GM12864 (cell line): ENCODE measurements around the gene COL5A2.

ENCODE experiments used
- DNase-seq: peaks from one replicate; pipeline ENCODE4 v3.0.0-alpha.2; 2011; ENCODE audit warnings: low read depth
- H3K4me3 ChIP-seq: 2 replicates; pipeline ENCODE4 v1.5.1; 2011; ENCODE audit warnings: mild to moderate bottlenecking, low read depth, low read length, control low read depth
- TF ChIP-seq, protein P1 (sequence below): IDR thresholded peaks from 2 replicates; pipeline ENCODE4 v1.5.1; 2011; ENCODE audit warnings: low read depth, mild to moderate bottlenecking, moderate library complexity, low read length, control low read depth, inconsistent platforms; ENCODE audit errors: missing control alignments

COL5A2 gene

DNA sequence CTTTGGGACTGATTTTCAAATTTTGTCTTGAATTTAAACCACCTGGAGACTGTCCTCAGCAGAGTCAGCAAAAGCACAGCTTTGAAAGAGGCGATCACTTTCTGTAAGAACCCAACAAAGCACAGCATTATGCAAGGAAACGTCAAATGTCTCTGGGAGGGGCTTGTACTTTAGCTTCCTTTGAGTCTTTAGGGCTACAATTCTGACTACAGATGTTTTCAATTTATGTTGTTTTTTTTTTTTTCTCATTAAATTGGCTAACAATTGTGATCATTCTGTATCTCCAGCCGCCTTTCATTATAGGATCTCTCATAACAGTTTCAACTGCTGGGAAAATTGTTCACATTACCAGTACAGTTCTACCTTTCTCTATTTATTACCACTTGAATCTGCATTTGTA lies 157.1 kb downstream of the COL5A2 start:
- TF ChIP-seq, protein P1, sequence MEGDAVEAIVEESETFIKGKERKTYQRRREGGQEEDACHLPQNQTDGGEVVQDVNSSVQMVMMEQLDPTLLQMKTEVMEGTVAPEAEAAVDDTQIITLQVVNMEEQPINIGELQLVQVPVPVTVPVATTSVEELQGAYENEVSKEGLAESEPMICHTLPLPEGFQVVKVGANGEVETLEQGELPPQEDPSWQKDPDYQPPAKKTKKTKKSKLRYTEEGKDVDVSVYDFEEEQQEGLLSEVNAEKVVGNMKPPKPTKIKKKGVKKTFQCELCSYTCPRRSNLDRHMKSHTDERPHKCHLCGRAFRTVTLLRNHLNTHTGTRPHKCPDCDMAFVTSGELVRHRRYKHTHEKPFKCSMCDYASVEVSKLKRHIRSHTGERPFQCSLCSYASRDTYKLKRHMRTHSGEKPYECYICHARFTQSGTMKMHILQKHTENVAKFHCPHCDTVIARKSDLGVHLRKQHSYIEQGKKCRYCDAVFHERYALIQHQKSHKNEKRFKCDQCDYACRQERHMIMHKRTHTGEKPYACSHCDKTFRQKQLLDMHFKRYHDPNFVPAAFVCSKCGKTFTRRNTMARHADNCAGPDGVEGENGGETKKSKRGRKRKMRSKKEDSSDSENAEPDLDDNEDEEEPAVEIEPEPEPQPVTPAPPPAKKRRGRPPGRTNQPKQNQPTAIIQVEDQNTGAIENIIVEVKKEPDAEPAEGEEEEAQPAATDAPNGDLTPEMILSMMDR, result no peak
- no peak for DNase-seq
- H3K4me3 ChIP-seq, result no peak overlapping the region

DNA sequence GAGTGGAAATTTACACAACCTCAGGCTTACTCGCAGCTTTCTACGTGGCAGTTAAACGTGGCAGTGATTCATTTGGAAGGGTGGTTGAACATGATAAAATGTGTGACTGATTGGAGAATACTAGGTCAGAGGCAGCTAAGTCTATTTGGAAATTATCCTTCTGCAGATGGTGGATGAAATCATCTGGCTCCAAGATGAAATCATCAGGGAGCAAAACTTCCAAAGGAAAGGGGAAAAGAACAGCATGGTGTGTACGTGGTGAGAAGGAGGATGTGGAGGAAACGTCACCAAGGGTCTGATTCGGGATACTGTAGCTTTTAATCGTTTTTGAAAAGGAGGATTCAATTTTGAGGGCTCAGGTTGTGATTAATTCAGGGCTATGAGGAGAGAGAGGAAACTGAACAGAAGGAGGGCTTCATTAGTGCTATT lies 157.5 kb downstream of the COL5A2 start:
- H3K4me3 ChIP-seq, result no peak overlapping the region
- DNase-seq, result no peak
- TF ChIP-seq, protein P1, result no peak

DNA sequence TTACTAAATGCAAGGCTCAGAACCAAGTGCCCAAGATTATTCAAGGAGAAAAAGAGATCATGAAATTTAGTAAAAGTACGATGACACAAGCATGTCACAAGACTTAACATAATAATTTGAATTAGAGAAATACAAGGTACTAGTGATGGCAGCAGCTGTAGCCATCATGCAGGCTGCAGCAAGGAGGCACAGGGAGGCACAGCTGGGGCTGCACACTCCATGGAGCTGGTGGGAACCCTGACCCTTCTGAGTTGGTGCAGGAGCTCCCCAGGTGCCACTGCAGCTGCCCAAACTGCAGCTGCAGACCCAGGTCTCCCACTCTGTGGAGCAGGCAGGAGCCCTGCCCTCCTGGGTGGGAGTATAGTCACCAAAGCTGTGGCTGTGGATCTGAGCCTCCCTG lies 159.4 kb downstream of the COL5A2 start:
- no peak overlapping the region for H3K4me3 ChIP-seq
- DNase-seq, result no peak
- TF ChIP-seq, protein P1, result no peak

DNA sequence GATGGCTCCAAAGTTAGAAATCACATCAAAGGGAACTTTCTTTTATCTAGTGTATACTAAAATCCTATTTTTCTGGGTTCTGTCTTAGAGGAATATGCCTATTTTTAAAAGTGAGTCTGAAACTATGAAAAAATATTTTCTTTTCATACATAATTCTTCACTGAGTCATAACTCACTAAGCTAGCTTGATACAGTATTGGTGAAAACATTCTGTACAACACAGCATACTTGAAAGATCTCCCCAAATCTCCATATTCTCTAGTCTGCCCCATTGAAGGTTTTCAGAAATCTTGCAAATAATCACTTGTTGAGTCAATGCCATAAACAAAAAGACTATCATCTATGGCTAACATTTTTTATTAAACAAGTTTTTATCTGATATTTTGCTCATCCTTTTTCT lies 160.9 kb downstream of the COL5A2 start:
- no peak overlapping the region for H3K4me3 ChIP-seq
- TF ChIP-seq, protein P1, result no peak
- DNase-seq, result no peak

DNA sequence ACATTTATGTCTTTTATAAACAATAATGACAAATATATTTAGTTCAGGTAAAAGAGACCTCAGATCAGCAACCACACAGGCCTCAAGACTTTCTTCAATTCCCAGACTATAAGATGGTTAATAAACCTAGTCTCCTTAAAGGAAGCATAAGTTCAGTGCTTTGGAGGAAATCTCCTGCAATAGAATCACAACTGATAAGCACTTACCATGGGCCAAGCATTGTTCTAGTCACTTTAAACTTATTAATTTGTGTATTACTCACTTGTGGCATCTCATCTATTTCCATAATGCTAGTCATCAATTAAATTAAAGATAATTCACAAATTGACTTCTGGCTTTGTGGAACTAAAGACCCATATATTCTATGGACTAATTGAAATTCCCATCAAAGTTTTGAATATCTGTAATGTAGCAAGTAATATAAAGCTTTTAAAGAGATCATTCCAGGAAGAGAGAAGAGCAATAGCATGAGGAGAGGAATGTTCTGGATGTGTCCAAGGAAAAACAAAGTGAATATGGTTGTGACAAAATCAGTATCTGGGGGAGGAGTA lies 163.2 kb downstream of the COL5A2 start:
- TF ChIP-seq, protein P1, result no peak

DNA sequence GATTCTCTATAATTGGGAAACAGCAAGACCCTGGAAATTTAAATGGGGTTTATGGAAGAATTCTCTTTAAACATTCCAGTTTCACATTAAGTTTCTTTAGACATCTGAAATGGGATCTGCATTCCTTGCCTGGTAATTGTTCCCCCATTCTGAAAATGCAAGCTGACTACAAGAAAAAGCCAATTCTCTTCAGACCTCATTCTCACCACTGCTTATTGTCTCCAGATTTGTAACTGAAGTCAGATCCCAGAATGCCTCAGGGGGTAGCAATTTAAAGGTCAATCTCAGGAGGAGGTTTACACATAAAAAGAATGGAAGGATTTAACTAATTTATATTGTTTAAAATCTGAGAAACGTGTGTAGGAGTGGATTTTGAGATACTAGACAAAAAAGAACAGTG lies 164.2 kb downstream of the COL5A2 start:
- no peak for DNase-seq
- no peak overlapping the region for H3K4me3 ChIP-seq
- TF ChIP-seq, protein P1, result no peak

More for the DNA sequence above, 163.2 kb downstream of the COL5A2 start:
- DNase-seq, result no peak
- H3K4me3 ChIP-seq, result no peak overlapping the region

DNA sequence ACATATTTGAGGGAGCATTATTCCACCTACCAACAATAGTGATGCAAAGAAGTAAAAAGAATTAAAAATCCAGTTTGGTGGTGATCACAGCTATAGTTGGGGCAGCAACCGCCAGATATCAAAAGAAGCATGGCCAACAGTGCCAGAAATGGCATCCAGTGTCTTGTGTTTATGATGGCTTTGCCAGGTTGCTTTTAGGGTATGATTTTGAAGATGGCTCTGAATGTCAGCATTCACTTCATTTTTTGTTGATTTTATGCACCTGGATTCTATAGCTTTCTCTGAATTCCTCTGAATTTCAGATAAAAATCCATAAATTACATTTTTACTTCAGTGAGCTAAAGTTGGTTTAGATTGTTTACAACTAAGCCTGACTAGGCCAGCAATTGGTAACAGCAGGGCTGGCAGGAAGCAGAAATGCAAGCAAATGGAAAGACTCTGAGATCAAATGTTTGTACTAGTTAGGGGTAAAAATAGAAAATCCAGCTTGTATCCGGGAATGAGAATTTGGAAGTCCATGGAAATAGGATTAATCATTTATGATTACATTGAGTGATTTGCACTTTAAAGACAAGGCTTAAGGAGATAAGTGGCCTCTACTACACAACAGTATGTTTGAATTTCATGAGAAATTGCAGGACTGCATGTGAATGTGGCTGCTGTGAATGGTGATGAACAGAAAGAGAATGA lies 165.0 kb downstream of the COL5A2 start:
- DNase-seq, result no peak
- TF ChIP-seq, protein P1, result no peak
- no peak overlapping the region for H3K4me3 ChIP-seq
